Gastroesophageal sphincter (tissue), 4 donors: Measurements from ENCODE around the gene ZNF775. TPM values are rescaled to one million over a fixed set of nuclear protein-coding genes. Genes with fewer than 3 reads are reported as not detected.

Experiments
- ATAC-seq: fragments of 150-250 bp; one replicate; pipeline ENCODE4 v1.9.1; 2016; ENCODE audit warnings: mild to moderate bottlenecking, moderate library complexity
- H3K27ac ChIP-seq, 4 donors: fragments of 200-600 bp; sonication (generic) in 3 of 4; 1 replicate in 3 of 4; 2 replicates in 1 of 4; pipeline ENCODE4 v1.5.1; 2016 to 2019
- H3K27me3 ChIP-seq: fragments of 200-600 bp; sonication (generic); one replicate; pipeline ENCODE4 v1.5.1; 2019
- H3K36me3 ChIP-seq, 2 donors: fragments of 200-600 bp; sonication (generic); one replicate each; pipeline ENCODE4 v1.5.1; 2019; ENCODE audit warnings: control low read depth in 1 of 2
- H3K4me1 ChIP-seq, 3 donors: fragments of 200-600 bp; sonication (generic); 1 replicate in 2 of 3; 2 replicates in 1 of 3; pipeline ENCODE4 v1.5.1; 2016 to 2019; ENCODE audit warnings: control low read depth in 2 of 3
- H3K4me3 ChIP-seq, 2 donors: fragments of 200-600 bp; sonication (generic); one replicate each; pipeline ENCODE4 v1.5.1; 2019; ENCODE audit warnings: mild to moderate bottlenecking in 1 of 2, moderate library complexity in 1 of 2
- H3K9me3 ChIP-seq, 3 donors: fragments of 200-600 bp; sonication (generic); one replicate each; pipeline ENCODE4 v1.5.1; 2017 to 2019; ENCODE audit warnings: control low read depth in 2 of 3
- CTCF ChIP-seq, 4 experiments: fragments of 200-600 bp in 2 of 4; fragments of 450-650 bp in 2 of 4; sonication (generic) in 1 of 4; IDR thresholded peaks; one replicate each; pipeline ENCODE4 v1.5.1; 2017 to 2019; ENCODE audit warnings: antibody characterized with exemption in 4 of 4, mild to moderate bottlenecking in 2 of 4, moderate library complexity in 2 of 4
- EP300 ChIP-seq: sonication (generic); formaldehyde crosslinking; IDR thresholded peaks from one replicate; pipeline ENCODE4 v1.6.1; 2017; ENCODE audit warnings: antibody characterized with exemption, mild to moderate bottlenecking
- POLR2A ChIP-seq, 2 donors: fragments of 450-650 bp; IDR thresholded peaks; one replicate each; pipeline ENCODE4 v1.6.1; 2017; ENCODE audit warnings: antibody characterized with exemption in 2 of 2, mild to moderate bottlenecking in 2 of 2, moderate library complexity in 1 of 2
- POLR2AphosphoS5 ChIP-seq: sonication (generic); formaldehyde crosslinking; IDR thresholded peaks from one replicate; pipeline ENCODE4 v1.6.1; 2017; ENCODE audit warnings: antibody characterized with exemption
- WGBS, 2 donors: methylation state at CpG; one replicate each; pipeline ENCODE4 v1.1.5; 2018; ENCODE audit warnings: low coverage in 1 of 2; 5-methylcytosine and 5-hydroxymethylcytosine counted together
- total RNA-seq, 4 donors: library from RNA; depleted of rRNA; stranded (reverse); fragments of >200 nt; gene quantifications; one replicate each; pipeline ENCODE4 v1.1.0, GENCODE V29; 2016

ZNF775 gene
- total RNA-seq, 4 donors from 2014 or later: 5.3 to 12.5 (median 10.5) TPM

DNA sequence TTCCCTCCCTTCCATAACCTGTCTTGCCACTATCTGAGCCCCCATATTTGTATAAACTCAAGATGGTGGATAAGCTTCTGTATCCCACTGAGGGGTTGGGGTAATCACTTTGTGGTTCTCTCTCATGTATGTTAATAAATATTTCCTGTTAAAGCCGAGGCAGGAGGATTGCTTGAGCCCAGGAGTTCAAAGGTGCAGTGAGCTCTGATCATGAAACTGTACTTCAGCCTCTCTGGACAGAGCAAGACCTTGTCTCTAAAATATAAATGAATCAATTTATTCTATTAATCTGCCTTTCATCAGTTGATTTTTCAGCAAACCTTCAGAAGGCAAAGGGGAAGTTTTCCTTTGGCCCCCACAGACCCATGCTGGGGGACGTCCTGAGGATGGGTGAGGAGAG lies 35.9 kb upstream of the ZNF775 start:
- TF ChIP-seq EP300: no peak
- TF ChIP-seq CTCF (IDR thresholded peaks at IDR 0.05): no peak
- no peak for TF ChIP-seq POLR2AphosphoS5
- TF ChIP-seq POLR2A (IDR thresholded peaks at IDR 0.05): no peak
- H3K27me3 ChIP-seq: no peaks in the 10 kb centered on the region
- H3K27ac ChIP-seq: no peak overlapping the region
- H3K36me3 ChIP-seq: peaks cover 0 to 7% of the 10 kb centered on the region in 2 donors
- H3K4me1 ChIP-seq: peaks cover 0 to 45% (median 19%) of the 10 kb centered on the region in 3 donors
- WGBS, 2 donors: 64% methylated on average over 1 of the region's 2 CpGs; no CpG with 5 or more reads in 1 of the 2 donors
- no peak for ATAC-seq
- no peaks in the 10 kb centered on the region for H3K9me3 ChIP-seq
- H3K4me3 ChIP-seq: no peak overlapping the region

DNA sequence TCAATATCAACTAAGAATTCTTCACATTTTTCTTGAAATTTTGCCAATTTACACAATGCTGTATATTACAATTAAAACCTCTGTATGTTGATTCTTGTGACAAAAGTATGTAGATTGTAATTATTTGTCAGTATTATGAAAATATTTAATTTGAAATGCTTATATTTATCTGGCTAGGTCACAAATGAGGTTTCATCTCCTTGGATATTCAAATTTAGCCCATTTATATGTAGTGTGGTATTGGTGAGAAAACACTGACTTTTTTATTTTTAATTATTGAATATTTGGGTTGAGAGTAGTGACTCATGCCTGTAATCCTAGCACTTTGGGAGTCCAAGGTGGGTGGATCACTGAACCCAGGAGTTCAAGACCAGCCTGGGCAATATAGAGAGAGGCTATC lies 34.8 kb upstream of the ZNF775 start:
- H3K9me3 ChIP-seq: no peaks in the 10 kb centered on the region
- peaks cover 0 to 34% (median 11%) of the 10 kb centered on the region in 3 donors for H3K4me1 ChIP-seq
- no peaks in the 10 kb centered on the region for H3K27me3 ChIP-seq
- ATAC-seq: no peak
- no peak overlapping the region for H3K27ac ChIP-seq
- no peak for TF ChIP-seq POLR2A (IDR thresholded peaks at IDR 0.05)
- no peak for TF ChIP-seq POLR2AphosphoS5
- no peak for TF ChIP-seq CTCF (IDR thresholded peaks at IDR 0.05)
- no peak for TF ChIP-seq EP300
- H3K4me3 ChIP-seq: no peak overlapping the region
- no peaks in the 10 kb centered on the region for H3K36me3 ChIP-seq

GRCh38 chr7:150345012-150345411 lies 34.1 kb upstream of the ZNF775 start:
- WGBS, 2 donors: 78 to 82% methylated on average over 1 of the region's 1 CpG
- ATAC-seq: no peak

DNA sequence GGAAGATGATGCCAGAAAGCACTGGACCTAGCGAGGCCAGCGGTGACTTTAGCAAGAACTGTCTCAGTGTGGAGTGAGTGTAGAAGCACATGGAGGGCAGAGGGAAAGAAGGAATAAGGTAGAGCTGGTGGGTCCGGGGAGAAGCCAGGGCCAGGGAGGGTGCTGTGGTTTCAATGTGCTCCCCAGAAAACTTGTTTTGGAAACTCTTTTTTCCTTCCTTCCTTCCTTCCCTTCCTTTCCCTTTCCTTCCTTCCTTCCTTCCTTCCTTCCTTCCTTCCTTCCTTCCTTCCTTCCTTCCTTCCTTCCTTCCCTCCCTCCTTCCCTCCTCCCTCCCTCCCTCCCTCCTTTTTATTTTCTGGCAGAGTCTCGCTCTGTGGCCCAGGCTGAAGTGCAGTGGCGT lies 32.2 kb upstream of the ZNF775 start:
- WGBS, 2 donors: 78 to 92% methylated on average over 3 to 4 of the region's 5 CpGs
- no peak for ATAC-seq

More at GRCh38 chr7:150345012-150345411, 34.1 kb upstream of the ZNF775 start:
- Histone ChIP-seq H3K4me1 (peaks cover 0 to 27% (median 6%) of the 10 kb centered on the region in 3 donors), H3K9me3 (no peaks in the 10 kb centered on the region), H3K36me3 (no peaks in the 10 kb centered on the region), H3K27me3 (no peaks in the 10 kb centered on the region), H3K4me3 (no peak overlapping the region), H3K27ac (no peak overlapping the region)
- TF ChIP-seq EP300: no peak

GRCh38 chr7:150351587-150352194 lies 27.4 kb upstream of the ZNF775 start:
- no peak for ATAC-seq
- TF ChIP-seq POLR2AphosphoS5 (no peak), POLR2A (IDR thresholded peaks at IDR 0.05) (no peak), CTCF (IDR thresholded peaks at IDR 0.05) (no peak), EP300 (no peak)
- Histone ChIP-seq H3K27ac (no peak overlapping the region), H3K27me3 (no peaks in the 10 kb centered on the region), H3K9me3 (no peaks in the 10 kb centered on the region), H3K4me3 (no peak overlapping the region), H3K36me3 (no peaks in the 10 kb centered on the region), H3K4me1 (peaks cover 0 to 12% (median 0%) of the 10 kb centered on the region in 3 donors)
- WGBS, 2 donors: 64 to 70% methylated on average over 6 to 8 of the region's 8 CpGs

More for the DNA sequence above, 32.2 kb upstream of the ZNF775 start:
- no peaks in the 10 kb centered on the region for H3K9me3 ChIP-seq
- H3K4me3 ChIP-seq: no peak overlapping the region
- H3K4me1 ChIP-seq: peaks cover 0 to 8% (median 0%) of the 10 kb centered on the region in 3 donors
- no peaks in the 10 kb centered on the region for H3K36me3 ChIP-seq
- H3K27ac ChIP-seq: no peak overlapping the region
- no peak for TF ChIP-seq POLR2A (IDR thresholded peaks at IDR 0.05)
- no peak for TF ChIP-seq CTCF (IDR thresholded peaks at IDR 0.05)
- no peak for TF ChIP-seq EP300
- TF ChIP-seq POLR2AphosphoS5: no peak
- H3K27me3 ChIP-seq: no peaks in the 10 kb centered on the region
